Keratinocyte (primary cell): ENCODE measurements around the gene RHOU.

Source experiments
- CTCF ChIP-seq, 3 experiments: IDR thresholded peaks in 1 of 3; conservative IDR thresholded peaks in 1 of 3; optimal IDR thresholded peaks in 1 of 3; 2 replicates in 2 of 3; 3 replicates in 1 of 3; pipeline versions ENCODE3 to v1.5.1; 2011; ENCODE audit warnings: low read length in 3 of 3, mild to moderate bottlenecking in 3 of 3, moderate library complexity in 2 of 3, control low read depth in 1 of 3, inconsistent platforms in 1 of 3; ENCODE audit not compliant: insufficient read depth in 2 of 3; ENCODE audit errors: extremely low read depth in 1 of 3
- EZH2 ChIP-seq: IDR thresholded peaks from one replicate; pipeline ENCODE4 v1.6.1; 2012; ENCODE audit warnings: inconsistent platforms, mild to moderate bottlenecking, low read length, moderate library complexity

GRCh38 chr1:228754646-228755268, 19.5 kb downstream of the RHOU start:
- no peak for TF ChIP-seq CTCF (optimal IDR thresholded peaks at IDR 0.05 in 1 of 3, IDR thresholded peaks at IDR 0.05 in 1 of 3, conservative IDR thresholded peaks at IDR 0.05 in 1 of 3; ENCODE audit: extremely low read depth in 1 of 3, insufficient read depth in 2 of 3, low read length in 3 of 3)
- TF ChIP-seq EZH2, result peak; percentile 21
